Esophagus muscularis mucosa (tissue), 4 donors: ENCODE data around the gene BTBD1. TPM values are rescaled to one million over a fixed set of nuclear protein-coding genes. Genes with fewer than 3 reads are reported as not detected.
A peak's percentile ranks its signal among the peaks of the same experiment; 100 is the strongest.

Experiments used
- DNase-seq: peaks from one replicate; pipeline ENCODE4 v3.0.0-alpha.2; 2017; ENCODE audit errors: extremely low spot score
- H3K27ac ChIP-seq, 4 donors: fragments of 200-600 bp; sonication (generic); replicated peaks in 1 of 4; 1 replicate in 3 of 4; 2 replicates in 1 of 4; pipeline ENCODE4 v1.5.1; 2016 to 2019; ENCODE audit warnings: mild to moderate bottlenecking in 1 of 4
- H3K27me3 ChIP-seq, 4 donors: fragments of 200-600 bp; sonication (generic); one replicate each; pipeline versions ENCODE4 v1.5.1 to v1.6.0; 2016 to 2019
- H3K36me3 ChIP-seq, 4 donors: fragments of 200-600 bp; sonication (generic); one replicate each; pipeline ENCODE4 v1.5.1; 2016 to 2019
- H3K4me1 ChIP-seq, 4 donors: fragments of 200-600 bp; sonication (generic); one replicate each; pipeline ENCODE4 v1.5.1; 2016 to 2019
- H3K4me3 ChIP-seq, 4 donors: fragments of 200-600 bp; sonication (generic); 1 replicate in 2 of 4; 2 replicates in 2 of 4; pipeline ENCODE4 v1.5.1; 2016 to 2019; ENCODE audit warnings: mild to moderate bottlenecking in 4 of 4, moderate library complexity in 1 of 4
- H3K9me3 ChIP-seq, 4 donors: fragments of 200-600 bp; sonication (generic); 1 replicate in 3 of 4; 2 replicates in 1 of 4; pipeline ENCODE4 v1.5.1; 2016 to 2019
- EP300 ChIP-seq: sonication (generic); formaldehyde crosslinking; IDR thresholded peaks from one replicate; pipeline ENCODE4 v1.6.1; 2017; ENCODE audit warnings: antibody characterized with exemption
- POLR2A ChIP-seq: fragments of 450-650 bp; IDR thresholded peaks from one replicate; pipeline ENCODE4 v1.6.1; 2017; ENCODE audit warnings: antibody characterized with exemption, moderate library complexity, mild to moderate bottlenecking, low read depth
- POLR2AphosphoS5 ChIP-seq, 2 donors: sonication (generic); formaldehyde crosslinking; IDR thresholded peaks; one replicate each; pipeline ENCODE4 v1.6.1; 2017; ENCODE audit warnings: antibody characterized with exemption in 2 of 2
- WGBS: methylation state at CpG from one replicate; pipeline ENCODE4 v1.1.5; 2018; 5-methylcytosine and 5-hydroxymethylcytosine counted together
- intact Hi-C: fragments of 100-400 bp; cut with DNase I; formaldehyde crosslinking; loops from one replicate; pipeline ENCODE4 v1.15.1; 2023
- total RNA-seq, 4 donors: library from RNA; depleted of rRNA; stranded (reverse); fragments of >200 nt; gene quantifications; one replicate each; pipeline versions ENCODE4 v1.1.0 to v1.2.1, GENCODE V29; 2016
- TF ChIP-seq, protein P1 (sequence below), 3 experiments: fragments of 200-600 bp in 2 of 3; fragments of 450-650 bp in 1 of 3; sonication (generic) in 2 of 3; IDR thresholded peaks; one replicate each; pipeline ENCODE4 v1.5.1; 2017 to 2019; ENCODE audit warnings: antibody characterized with exemption in 3 of 3, mild to moderate bottlenecking in 2 of 3, moderate library complexity in 1 of 3

Gene BTBD1
- 10 to 100 TPM; 53.2 to 69.6 (median 64.2) TPM for total RNA-seq

GRCh38 chr15:83066734-83067637, at the start of gene BTBD1:
Gene BTBD1 (minus strand): TSS chr15:83067252. CDS start chr15:83067151, 101 bp downstream.
- TF ChIP-seq, protein P1, sequence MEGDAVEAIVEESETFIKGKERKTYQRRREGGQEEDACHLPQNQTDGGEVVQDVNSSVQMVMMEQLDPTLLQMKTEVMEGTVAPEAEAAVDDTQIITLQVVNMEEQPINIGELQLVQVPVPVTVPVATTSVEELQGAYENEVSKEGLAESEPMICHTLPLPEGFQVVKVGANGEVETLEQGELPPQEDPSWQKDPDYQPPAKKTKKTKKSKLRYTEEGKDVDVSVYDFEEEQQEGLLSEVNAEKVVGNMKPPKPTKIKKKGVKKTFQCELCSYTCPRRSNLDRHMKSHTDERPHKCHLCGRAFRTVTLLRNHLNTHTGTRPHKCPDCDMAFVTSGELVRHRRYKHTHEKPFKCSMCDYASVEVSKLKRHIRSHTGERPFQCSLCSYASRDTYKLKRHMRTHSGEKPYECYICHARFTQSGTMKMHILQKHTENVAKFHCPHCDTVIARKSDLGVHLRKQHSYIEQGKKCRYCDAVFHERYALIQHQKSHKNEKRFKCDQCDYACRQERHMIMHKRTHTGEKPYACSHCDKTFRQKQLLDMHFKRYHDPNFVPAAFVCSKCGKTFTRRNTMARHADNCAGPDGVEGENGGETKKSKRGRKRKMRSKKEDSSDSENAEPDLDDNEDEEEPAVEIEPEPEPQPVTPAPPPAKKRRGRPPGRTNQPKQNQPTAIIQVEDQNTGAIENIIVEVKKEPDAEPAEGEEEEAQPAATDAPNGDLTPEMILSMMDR (IDR thresholded peaks at IDR 0.05) = peak in 1 of 3 experiments; percentile 14
- TF ChIP-seq EP300 (no peak), POLR2A (peak; percentile 90), POLR2AphosphoS5 (IDR thresholded peaks at IDR 0.05) (peak; percentile 86 to 91)
- intact Hi-C loops = loop anchor here (5.0 kb wide), 1 partner anchor 140 kb away; the partner anchor contains the start of gene HDGFL3
- DNase-seq = peak; percentile 96

DNA sequence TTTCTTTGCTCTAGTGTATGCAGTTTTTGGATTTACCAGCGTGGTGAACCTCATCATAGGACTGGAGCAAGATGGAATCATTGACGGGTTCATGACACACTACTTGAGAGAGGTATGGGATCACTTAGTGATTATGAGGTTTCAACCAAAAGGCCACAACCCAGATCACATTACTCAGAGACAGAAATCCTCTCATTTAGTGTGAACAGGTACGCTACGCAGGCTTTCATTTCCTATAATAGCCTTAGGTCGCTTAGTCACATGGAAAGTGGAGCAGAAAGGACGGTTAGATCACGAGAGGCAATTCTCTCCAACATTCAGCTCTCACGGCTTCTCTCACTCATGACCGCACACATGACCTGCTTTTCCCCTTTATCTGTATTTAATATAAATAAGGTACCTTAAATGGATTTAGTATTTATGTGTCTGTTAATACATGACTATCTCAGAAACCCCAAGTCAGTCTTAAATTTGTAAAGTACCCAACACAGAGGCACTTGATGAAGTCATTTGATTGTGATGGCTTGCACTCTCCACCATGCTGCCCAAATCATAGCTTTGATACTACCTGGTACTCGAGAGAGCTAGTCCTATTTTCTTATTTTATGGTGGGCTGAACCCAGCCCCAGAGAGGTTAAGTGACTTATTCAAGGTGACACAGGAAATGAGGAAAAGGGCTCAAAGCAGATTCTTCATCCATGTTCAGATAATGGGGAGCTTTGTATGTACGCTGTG, 48.9 kb upstream of the BTBD1 start:
- DNase-seq = peak; percentile 19
- Histone ChIP-seq H3K27me3 (peaks cover 0 to 2% (median 0%) of the 10 kb centered on the region in 4 donors), H3K4me1 (peaks cover 0 to 22% (median 13%) of the 10 kb centered on the region in 4 donors), H3K27ac (no peak overlapping the region), H3K9me3 (no peaks in the 10 kb centered on the region), H3K4me3 (no peak overlapping the region), H3K36me3 (peaks cover 0 to 21% (median 10%) of the 10 kb centered on the region in 4 donors)
- TF ChIP-seq POLR2A (no peak), POLR2AphosphoS5 (IDR thresholded peaks at IDR 0.05) (no peak), EP300 (no peak)
- TF ChIP-seq, protein P1 (IDR thresholded peaks at IDR 0.05) = no peak
- 94% methylated on average over 11 of the region's 11 CpGs for WGBS
- intact Hi-C loops = no loop called here

More at GRCh38 chr15:83066734-83067637, at the start of gene BTBD1:
- H3K9me3 ChIP-seq = no peaks in the 10 kb centered on the region
- H3K27ac ChIP-seq = peak within 1 kb of the TSS; percentile 90 to 98 (median 93)
- peak within 1 kb of the TSS; percentile 75 to 98 (median 79) for H3K4me3 ChIP-seq
- WGBS = under 1% methylated on average over 43 of the region's 90 CpGs
- no peaks in the 10 kb centered on the region for H3K36me3 ChIP-seq
- H3K4me1 ChIP-seq = peaks cover 29 to 48% (median 45%) of the 10 kb centered on the region in 4 donors
- no peaks in the 10 kb centered on the region for H3K27me3 ChIP-seq

DNA sequence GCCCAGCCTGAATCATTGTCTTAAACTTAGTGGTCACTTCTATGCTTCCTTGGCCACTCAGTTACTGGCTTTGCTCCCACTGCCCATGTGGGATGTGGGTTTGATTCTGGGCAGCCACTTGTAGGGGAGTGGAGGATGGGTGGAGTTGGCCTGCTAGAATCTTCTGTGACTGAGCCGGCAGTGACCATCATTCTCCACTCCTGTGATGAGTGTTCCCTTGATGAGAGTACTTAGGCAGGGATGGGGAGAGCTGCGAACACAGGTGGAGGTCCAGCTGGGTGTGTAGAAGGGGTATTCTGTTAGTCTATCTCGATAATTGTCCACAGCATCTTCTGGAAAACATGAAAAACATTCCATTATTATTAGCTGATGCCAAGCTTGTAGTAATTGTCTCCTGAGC, 48.4 kb upstream of the BTBD1 start:
- TF ChIP-seq, protein P1 (IDR thresholded peaks at IDR 0.05) = no peak
- TF ChIP-seq POLR2AphosphoS5 (IDR thresholded peaks at IDR 0.05) (no peak), EP300 (no peak), POLR2A (no peak)
- Histone ChIP-seq H3K27me3 (peaks cover 0 to 8% (median 0%) of the 10 kb centered on the region in 4 donors), H3K27ac (no peak overlapping the region), H3K36me3 (peaks cover 0 to 21% (median 10%) of the 10 kb centered on the region in 4 donors), H3K9me3 (no peaks in the 10 kb centered on the region), H3K4me3 (no peak overlapping the region), H3K4me1 (peaks cover under 1 to 28% (median 13%) of the 10 kb centered on the region in 4 donors)
- DNase-seq = peak; percentile 42
- intact Hi-C loops = no loop called here
- WGBS = 96% methylated on average over 3 of the region's 3 CpGs

DNA sequence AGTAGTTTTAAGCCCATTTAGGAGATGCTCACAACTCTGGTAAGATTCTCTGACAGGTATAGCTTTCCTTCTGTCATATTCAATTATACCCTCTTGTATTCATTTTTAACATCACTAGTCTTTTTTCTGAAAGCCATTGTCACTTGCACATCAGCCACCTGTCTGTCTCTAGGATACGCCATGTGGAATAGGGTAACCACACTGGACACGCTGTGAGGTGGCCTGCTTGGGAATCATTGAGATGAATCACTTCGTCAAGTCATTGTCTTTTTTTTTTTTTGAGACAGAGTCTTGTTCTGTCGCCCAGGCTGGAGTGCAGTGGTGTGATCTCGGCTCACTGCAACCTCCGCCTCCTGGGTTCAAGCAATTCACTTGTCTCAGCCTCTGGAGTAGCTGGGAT, 47.8 kb upstream of the BTBD1 start:
- no peaks in the 10 kb centered on the region for H3K9me3 ChIP-seq
- no peak for DNase-seq
- 96% methylated on average over 6 of the region's 6 CpGs for WGBS
- no peak overlapping the region for H3K4me3 ChIP-seq
- H3K36me3 ChIP-seq = peaks cover 0 to 21% (median 8%) of the 10 kb centered on the region in 4 donors
- H3K4me1 ChIP-seq = peaks cover 4 to 33% (median 13%) of the 10 kb centered on the region in 4 donors
- no peak overlapping the region for H3K27ac ChIP-seq
- no peak for TF ChIP-seq POLR2AphosphoS5 (IDR thresholded peaks at IDR 0.05)
- TF ChIP-seq, protein P1 (IDR thresholded peaks at IDR 0.05) = no peak
- no peak for TF ChIP-seq EP300
- no peak for TF ChIP-seq POLR2A
- intact Hi-C loops = no loop called here
- H3K27me3 ChIP-seq = peaks cover 0 to 13% (median under 1%) of the 10 kb centered on the region in 4 donors
